Activated CD8-positive, alpha-beta T cell treated with anti-CD3 and anti-CD28 coated beads, Interleukin-2, amount 10 ng/mL, durations not matched to agents 7 days and 5 days (primary cell): ENCODE measurements around the gene BCAS1. TPM values are rescaled to one million over a fixed set of nuclear protein-coding genes. Genes with fewer than 3 reads are reported as not detected.

Source experiments
- ATAC-seq: fragments of 150-1000 bp; cut with Tn5 transposase; one replicate; pipeline ENCODE4 v1.10.0; 2021; ENCODE audit warnings: moderate library complexity
- CTCF ChIA-PET: fragments of 350-600 bp; sonication (Branson Sonifier 250); formaldehyde crosslinking; loops from one replicate; lab custom pipeline; 2021; ENCODE audit warnings: antibody characterized with exemption; lab: Charles Lee
- POLR2A ChIA-PET: fragments of 350-600 bp; sonication (Branson Sonifier 250); formaldehyde crosslinking; loops from one replicate; lab custom pipeline; 2021; ENCODE audit warnings: antibody characterized with exemption; lab: Charles Lee
- DNase-seq: peaks from one replicate; pipeline ENCODE4 v3.0.0-alpha.2; 2020
- H3K27ac Mint-ChIP-seq: one replicate; pipeline ENCODE4 v1.8.0; 2021; ENCODE audit warnings: mild to moderate bottlenecking, mixed read lengths
- H3K27me3 Mint-ChIP-seq: one replicate; pipeline ENCODE4 v1.8.0; 2021; ENCODE audit warnings: low read depth, mixed read lengths
- H3K36me3 Mint-ChIP-seq: one replicate; pipeline ENCODE4 v1.8.0; 2021; ENCODE audit warnings: low read depth, mixed read lengths
- H3K4me1 Mint-ChIP-seq: one replicate; pipeline ENCODE4 v1.8.0; 2021; ENCODE audit warnings: low read depth, mixed read lengths
- H3K4me3 Mint-ChIP-seq: one replicate; pipeline ENCODE4 v1.8.0; 2021; ENCODE audit warnings: mild to moderate bottlenecking, mixed read lengths
- H3K9me3 Mint-ChIP-seq: one replicate; pipeline ENCODE4 v1.8.0; 2022; ENCODE audit warnings: mixed read lengths; ENCODE audit not compliant: insufficient read depth
- total RNA-seq, 2 experiments: library from RNA; stranded (reverse); gene quantifications; one replicate each; pipeline ENCODE4 v1.2.3, GENCODE V29; 2021

Gene BCAS1
- total RNA-seq, 2 experiments from 2014 or later, result not detected

DNA sequence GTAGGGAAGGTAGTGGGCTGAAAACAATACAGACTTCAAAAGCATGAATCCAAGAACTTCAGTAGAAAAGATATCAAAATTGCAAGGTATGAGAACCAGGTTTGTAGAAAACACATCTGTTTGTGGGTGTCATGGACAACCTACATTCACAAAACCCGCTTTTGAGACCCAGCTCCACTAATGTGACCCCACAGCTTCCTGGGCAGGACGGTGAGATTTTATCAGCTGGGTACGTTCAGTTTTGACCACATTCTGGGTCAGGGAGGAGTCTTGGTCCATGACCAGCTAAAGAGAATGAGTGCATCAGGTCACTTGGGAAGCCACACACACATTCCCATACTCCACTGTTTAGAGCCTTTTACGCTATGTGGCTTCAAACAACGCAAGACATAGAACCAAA is 77.1 kb downstream of the BCAS1 start:
- Mint-ChIP-seq H3K27ac (no peak overlapping the region), H3K9me3 (no peaks in the 10 kb centered on the region), H3K27me3 (peaks cover 33% of the 10 kb centered on the region), H3K36me3 (no peaks in the 10 kb centered on the region), H3K4me1 (no peaks in the 10 kb centered on the region), H3K4me3 (no peak overlapping the region)
- ATAC-seq, result no peak
- DNase-seq, result no peak
- CTCF ChIA-PET, result no interaction called here
- POLR2A ChIA-PET, result no interaction called here

DNA sequence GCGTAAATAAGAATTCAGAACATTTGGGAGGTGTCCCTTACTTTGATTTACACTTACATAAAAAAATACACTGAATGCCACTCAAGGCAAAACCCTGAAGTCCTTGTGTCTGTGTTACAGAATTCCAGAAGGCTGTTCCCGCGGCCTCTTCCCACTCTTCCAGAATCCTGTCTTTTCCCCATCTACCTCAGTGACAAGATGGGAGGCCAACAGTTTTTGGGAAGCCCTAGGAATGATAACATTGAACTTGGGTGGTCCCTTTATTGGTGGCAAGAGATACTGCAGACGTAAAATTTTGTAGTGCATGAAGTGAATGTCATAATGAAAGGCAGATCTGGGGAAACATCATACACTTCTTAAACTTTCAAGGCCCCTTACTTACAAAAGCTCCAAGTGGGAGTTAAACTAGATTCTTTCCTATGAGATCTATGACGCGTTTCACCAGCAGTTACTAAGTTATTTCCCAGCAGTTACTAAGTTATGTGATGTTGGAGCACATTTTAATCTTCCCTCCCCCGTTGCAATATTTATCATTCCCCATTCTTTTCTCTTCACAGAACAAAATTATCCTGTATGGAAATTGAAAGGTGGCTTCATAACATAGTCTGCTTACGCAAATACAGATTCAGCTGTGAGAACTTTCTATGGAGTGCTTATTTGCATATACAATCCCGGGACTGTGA is 79.5 kb downstream of the BCAS1 start:
- POLR2A ChIA-PET, result no interaction called here
- ATAC-seq, result no peak

DNA sequence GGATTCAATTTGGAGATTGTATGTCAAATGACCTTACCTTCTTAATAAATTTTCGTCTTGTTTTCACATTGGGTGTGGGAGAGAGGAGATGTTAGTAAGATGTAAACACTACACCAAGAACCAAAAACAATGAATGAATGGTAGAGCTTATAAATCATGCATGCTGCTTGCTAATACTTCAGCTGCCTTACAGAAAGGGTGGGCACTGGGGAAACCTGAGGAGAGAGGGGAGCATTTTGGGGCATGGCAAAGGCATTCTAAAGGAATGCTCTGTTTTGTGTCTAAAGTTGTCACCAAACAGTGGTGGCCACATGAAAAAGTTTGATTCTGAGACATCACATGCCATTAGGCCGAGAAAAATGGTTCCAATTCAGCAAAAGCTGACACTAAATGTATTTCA is 80.4 kb downstream of the BCAS1 start:
- ATAC-seq (no peak), DNase-seq (no peak)
- Mint-ChIP-seq H3K27me3 (peaks cover 25% of the 10 kb centered on the region), H3K4me1 (no peaks in the 10 kb centered on the region), H3K36me3 (no peaks in the 10 kb centered on the region), H3K4me3 (no peak overlapping the region), H3K9me3 (no peaks in the 10 kb centered on the region), H3K27ac (no peak overlapping the region)
- POLR2A ChIA-PET, result no interaction called here
- CTCF ChIA-PET, result no interaction called here

More for the DNA sequence above, 79.5 kb downstream of the BCAS1 start:
- H3K4me1 Mint-ChIP-seq, result no peaks in the 10 kb centered on the region
- H3K36me3 Mint-ChIP-seq, result no peaks in the 10 kb centered on the region
- H3K4me3 Mint-ChIP-seq, result no peak overlapping the region
- CTCF ChIA-PET, result no interaction called here
- no peak for DNase-seq
- no peak overlapping the region for H3K27ac Mint-ChIP-seq
- peaks cover 27% of the 10 kb centered on the region for H3K27me3 Mint-ChIP-seq
- no peaks in the 10 kb centered on the region for H3K9me3 Mint-ChIP-seq

GRCh38 chr20:53989401-53989800 is 81.0 kb downstream of the BCAS1 start:
- ChIA-PET POLR2A (no interaction called here), CTCF (no interaction called here)
- H3K36me3 Mint-ChIP-seq, result no peaks in the 10 kb centered on the region
- DNase-seq, result no peak
- no peak overlapping the region for H3K4me3 Mint-ChIP-seq
- H3K27ac Mint-ChIP-seq, result no peak overlapping the region
- no peaks in the 10 kb centered on the region for H3K4me1 Mint-ChIP-seq
- no peaks in the 10 kb centered on the region for H3K9me3 Mint-ChIP-seq
- H3K27me3 Mint-ChIP-seq, result peaks cover 25% of the 10 kb centered on the region
- no peak for ATAC-seq

- ATAC-seq (no peak), DNase-seq (no peak)
- Mint-ChIP-seq H3K27me3 (peaks cover 20% of the 10 kb centered on the region), H3K27ac (no peak overlapping the region), H3K4me3 (no peak overlapping the region), H3K4me1 (no peaks in the 10 kb centered on the region), H3K9me3 (no peaks in the 10 kb centered on the region), H3K36me3 (no peaks in the 10 kb centered on the region)
- CTCF ChIA-PET, result no interaction called here
- POLR2A ChIA-PET, result no interaction called here
Observed at GRCh38 chr20:53986037-53986650, 84.2 kb downstream of the BCAS1 start.

DNA sequence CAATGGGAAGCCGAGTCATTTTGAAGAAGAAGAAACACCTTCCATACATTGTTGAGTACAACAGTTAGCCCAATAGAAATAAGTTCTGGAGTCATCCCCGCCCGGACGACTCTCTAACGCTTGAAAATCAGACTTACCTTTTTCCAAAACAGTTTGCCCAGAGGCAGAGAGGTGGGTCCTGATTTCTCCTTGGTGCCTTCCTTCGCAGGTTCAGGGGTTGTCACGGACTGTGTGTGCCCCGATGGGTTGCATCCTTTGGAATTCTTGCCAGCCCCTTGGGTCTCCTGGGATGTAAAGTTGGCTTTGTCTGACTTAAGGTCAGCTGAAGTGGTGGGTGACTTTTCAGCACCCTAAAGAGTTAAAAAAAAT is 85.3 kb downstream of the BCAS1 start:
- ATAC-seq (no peak), DNase-seq (no peak)
- ChIA-PET CTCF (no interaction called here), POLR2A (no interaction called here)
- no peaks in the 10 kb centered on the region for H3K4me1 Mint-ChIP-seq
- H3K27me3 Mint-ChIP-seq, result peaks cover 14% of the 10 kb centered on the region
- H3K27ac Mint-ChIP-seq, result no peak overlapping the region
- no peaks in the 10 kb centered on the region for H3K36me3 Mint-ChIP-seq
- H3K9me3 Mint-ChIP-seq, result no peaks in the 10 kb centered on the region
- no peak overlapping the region for H3K4me3 Mint-ChIP-seq

DNA sequence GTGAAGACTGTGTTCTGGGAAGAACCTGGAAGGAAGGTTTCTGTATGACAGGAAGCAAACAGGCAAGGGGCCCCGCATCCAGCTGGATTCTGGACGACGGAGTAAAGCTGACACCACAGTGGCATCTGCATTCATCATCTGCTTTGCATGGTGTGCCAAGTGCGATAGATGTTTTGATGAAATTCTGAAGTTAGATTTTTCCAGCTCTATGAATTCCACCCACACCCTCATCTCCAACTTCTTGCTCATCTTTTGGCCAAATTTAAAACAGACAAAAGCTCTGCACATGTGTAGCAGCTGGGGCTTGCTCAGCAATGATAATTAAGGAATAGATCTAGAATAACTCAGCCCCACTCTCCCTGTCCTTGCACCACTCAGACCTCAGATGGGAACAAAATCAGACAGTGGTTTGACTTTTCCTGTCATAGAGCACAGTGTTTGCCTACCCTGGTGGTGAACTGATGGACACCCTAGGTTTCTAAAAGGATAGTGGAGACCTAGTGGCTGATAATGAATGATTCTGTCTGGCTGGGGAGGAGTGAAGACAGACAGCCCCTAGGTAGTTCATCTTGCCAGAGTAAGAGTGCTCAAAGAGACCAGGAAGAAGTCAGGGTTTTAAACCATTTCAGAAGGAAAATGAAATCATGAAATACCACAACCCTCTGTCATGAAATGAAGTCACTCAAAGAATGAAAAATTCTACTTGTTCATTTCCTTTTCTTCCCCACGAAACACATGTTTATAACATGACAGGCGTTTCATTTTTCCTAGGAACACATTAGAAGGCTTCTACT is 85.8 kb downstream of the BCAS1 start:
- DNase-seq, result no peak
- ATAC-seq, result no peak
- Mint-ChIP-seq H3K4me1 (no peaks in the 10 kb centered on the region), H3K27ac (no peak overlapping the region), H3K4me3 (no peak overlapping the region), H3K36me3 (no peaks in the 10 kb centered on the region), H3K27me3 (peaks cover 10% of the 10 kb centered on the region), H3K9me3 (no peaks in the 10 kb centered on the region)
- ChIA-PET CTCF (no interaction called here), POLR2A (no interaction called here)

GRCh38 chr20:53983401-53983800 is 87.0 kb downstream of the BCAS1 start:
- CTCF ChIA-PET, result interaction anchor here (1.7 kb wide), 1 partner anchor 79 kb away, joined by 4 read pairs; no protein-coding TSS in a partner anchor
- POLR2A ChIA-PET, result no interaction called here
- H3K4me3 Mint-ChIP-seq, result no peak overlapping the region

GRCh38 chr20:53982624-53983023 is 87.8 kb downstream of the BCAS1 start:
- Mint-ChIP-seq H3K4me1 (no peaks in the 10 kb centered on the region), H3K27me3 (peaks cover 6% of the 10 kb centered on the region), H3K9me3 (no peaks in the 10 kb centered on the region), H3K27ac (no peak overlapping the region), H3K36me3 (no peaks in the 10 kb centered on the region), H3K4me3 (no peak overlapping the region)
- ATAC-seq (no peak), DNase-seq (no peak)
- ChIA-PET POLR2A (no interaction called here), CTCF (interaction anchor here (1.7 kb wide), 1 partner anchor 80 kb away, joined by 4 read pairs; no protein-coding TSS in a partner anchor)

More at GRCh38 chr20:53983401-53983800, 87.0 kb downstream of the BCAS1 start:
- no peaks in the 10 kb centered on the region for H3K36me3 Mint-ChIP-seq
- DNase-seq (no peak), ATAC-seq (no peak)
- H3K27ac Mint-ChIP-seq, result no peak overlapping the region
- H3K9me3 Mint-ChIP-seq, result no peaks in the 10 kb centered on the region
- no peaks in the 10 kb centered on the region for H3K4me1 Mint-ChIP-seq
- peaks cover 7% of the 10 kb centered on the region for H3K27me3 Mint-ChIP-seq

GRCh38 chr20:53981752-53982437 is 88.5 kb downstream of the BCAS1 start:
- ChIA-PET CTCF (interaction anchor here (0.6 to 1.7 kb wide), 2 partner anchors 66 to 80 kb away, joined by 3 to 4 read pairs; no protein-coding TSS in a partner anchor), POLR2A (no interaction called here)
- ATAC-seq (no peak), DNase-seq (no peak)
- Mint-ChIP-seq H3K27ac (no peak overlapping the region), H3K27me3 (peaks cover 4% of the 10 kb centered on the region), H3K4me3 (no peak overlapping the region), H3K9me3 (peaks cover under 1% of the 10 kb centered on the region), H3K36me3 (no peaks in the 10 kb centered on the region), H3K4me1 (no peaks in the 10 kb centered on the region)

DNA sequence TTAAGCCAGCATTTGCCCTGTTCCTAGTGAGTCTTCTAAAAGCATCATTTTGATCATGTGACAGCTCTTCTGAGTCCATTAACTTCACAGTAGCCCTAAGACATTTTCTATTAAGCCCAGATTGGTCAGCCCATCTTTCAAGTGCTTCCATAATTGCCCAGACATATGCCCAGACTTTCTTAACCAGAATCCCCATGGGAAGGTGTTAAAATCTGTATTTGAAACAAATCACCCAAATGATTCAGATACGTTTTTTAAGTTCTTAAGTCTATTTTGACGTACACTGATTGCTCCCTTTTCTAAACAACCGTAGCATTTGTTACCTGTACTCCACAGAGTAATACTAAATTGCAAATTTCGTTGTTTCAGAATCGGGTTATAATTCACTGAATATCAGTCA is 89.3 kb downstream of the BCAS1 start:
- Mint-ChIP-seq H3K9me3 (peaks cover 3% of the 10 kb centered on the region), H3K4me3 (no peak overlapping the region), H3K27ac (no peak overlapping the region), H3K27me3 (peaks cover 4% of the 10 kb centered on the region), H3K36me3 (no peaks in the 10 kb centered on the region), H3K4me1 (no peaks in the 10 kb centered on the region)
- DNase-seq (no peak), ATAC-seq (no peak)
- CTCF ChIA-PET, result no interaction called here
- POLR2A ChIA-PET, result no interaction called here
